OCI-LY7 (cell line): ENCODE data around the gene MAPK8IP3. TPM values are rescaled to one million over a fixed set of nuclear protein-coding genes. Genes with fewer than 3 reads are reported as not detected.

ENCODE experiments used
- BruUV-seq: library from RNA; stranded (reverse); fragments of 400-500 nt; replicated peaks from 2 replicates; lab custom pipeline; 2021; lab: Mats Ljungman, UMichigan
- CTCF ChIA-PET: fragments of 300-600 bp; sonication (Branson Sonifier 250); formaldehyde crosslinking; loops from one replicate; lab custom pipeline; 2022; ENCODE audit warnings: antibody characterized with exemption; ENCODE audit not compliant: unreplicated experiment; lab: Charles Lee
- POLR2A ChIA-PET: fragments of 300-600 bp; sonication (Branson Sonifier 250); formaldehyde crosslinking; loops from one replicate; lab custom pipeline; 2022; ENCODE audit warnings: antibody characterized with exemption; lab: Charles Lee
- DNase-seq: peaks from one replicate; pipeline ENCODE4 v3.0.0-alpha.2; 2015; ENCODE audit warnings: low spot score
- H2AFZ ChIP-seq: fragments of 200-600 bp; sonication (generic), shearing (Covaris generic); 2 replicates; pipeline ENCODE4 v1.6.1; 2014; ENCODE audit warnings: mild to moderate bottlenecking, antibody characterized with exemption, low read length, moderate library complexity
- H3K27ac ChIP-seq: fragments of 200-600 bp; sonication (generic); 2 replicates; pipeline ENCODE4 v1.5.1; 2014; ENCODE audit warnings: mixed run types, low read depth, mild to moderate bottlenecking, moderate library complexity, low read length, inconsistent platforms; ENCODE audit not compliant: poor library complexity, severe bottlenecking
- H3K36me3 ChIP-seq: fragments of 200-600 bp; sonication (generic); 2 replicates; pipeline ENCODE4 v1.6.1; 2014; ENCODE audit warnings: mild to moderate bottlenecking, antibody characterized with exemption, low read length, moderate library complexity, mixed read lengths; ENCODE audit not compliant: insufficient read depth
- H3K4me1 ChIP-seq: fragments of 200-600 bp; sonication (generic); 2 replicates; pipeline ENCODE4 v1.5.1; 2014; ENCODE audit warnings: mild to moderate bottlenecking, low read length; ENCODE audit not compliant: insufficient read depth, poor library complexity, severe bottlenecking
- H3K4me2 ChIP-seq: fragments of 200-600 bp; sonication (generic); 2 replicates; pipeline ENCODE4 v1.6.1; 2014; ENCODE audit warnings: mild to moderate bottlenecking, low read length
- H3K4me3 ChIP-seq: fragments of 200-600 bp; sonication (generic); 2 replicates; pipeline ENCODE4 v1.5.1; 2014; ENCODE audit warnings: mild to moderate bottlenecking, low read depth, low read length; ENCODE audit not compliant: poor library complexity, severe bottlenecking
- H3K79me2 ChIP-seq: fragments of 200-600 bp; sonication (generic); 2 replicates; pipeline ENCODE4 v1.6.1; 2016; ENCODE audit warnings: low read depth, mild to moderate bottlenecking, low read length, moderate library complexity, mixed read lengths; ENCODE audit not compliant: insufficient read depth
- H3K9me2 ChIP-seq: fragments of 200-600 bp; sonication (generic); 2 replicates; pipeline ENCODE4 v1.6.1; 2016; ENCODE audit warnings: mild to moderate bottlenecking, low read length, mixed read lengths; ENCODE audit not compliant: insufficient read depth
- H3K9me3 ChIP-seq: fragments of 200-600 bp; sonication (generic); 2 replicates; pipeline ENCODE4 v1.6.1; 2014; ENCODE audit warnings: mild to moderate bottlenecking, mixed run types, low read length, mixed read lengths
- H4K20me1 ChIP-seq: fragments of 200-600 bp; sonication (generic); 2 replicates; pipeline ENCODE4 v1.6.1; 2014; ENCODE audit warnings: mild to moderate bottlenecking, antibody characterized with exemption, low read length, moderate library complexity, mixed read lengths; ENCODE audit not compliant: insufficient read depth
- CTCF ChIP-seq: fragments of 200-600 bp; sonication (generic); conservative IDR thresholded peaks from 2 replicates; pipeline ENCODE4 v1.5.1; 2014; ENCODE audit warnings: mild to moderate bottlenecking, antibody characterized with exemption, low read length, moderate library complexity, mixed read lengths
- EZH2phosphoT487 ChIP-seq: fragments of 200-600 bp; sonication (generic); IDR thresholded peaks from 2 replicates; pipeline ENCODE4 v1.6.1; 2018; ENCODE audit warnings: low read depth, borderline replicate concordance, mild to moderate bottlenecking, mixed run types, antibody characterized with exemption, low read length, moderate library complexity, mixed read lengths
- intact Hi-C: fragments of 100-400 bp; cut with micrococcal nuclease; formaldehyde crosslinking; loops from one replicate; pipeline ENCODE4 v1.10.0; 2022; ENCODE audit not compliant: unreplicated experiment
- total RNA-seq, 2 experiments: library from RNA; depleted of rRNA in 1 of 2; stranded (reverse); fragments of >200 nt in 1 of 2; shearing (Covaris generic) in 1 of 2; gene quantifications; 2 replicates each; pipeline ENCODE4 v1.2.3, GENCODE V29; 2014 to 2022

The MAPK8IP3 gene
- total RNA-seq, 2 experiments from 2014 or later, result 114 to 130 TPM

- no peak overlapping the region for H2AFZ ChIP-seq
- ChIA-PET CTCF (no interaction called here), POLR2A (interaction anchor here (0.6 kb wide), 1 partner anchor 278 kb away, joined by 3 read pairs; no protein-coding TSS in a partner anchor)
- H3K4me2 ChIP-seq, result no peak overlapping the region
- H3K79me2 ChIP-seq, result no peaks in the 10 kb centered on the region
- DNase-seq, result no peak
- H4K20me1 ChIP-seq, result no peaks in the 10 kb centered on the region
- H3K27ac ChIP-seq, result no peak overlapping the region
- no peak overlapping the region for H3K4me3 ChIP-seq
- intact Hi-C loops, result no loop called here
- H3K4me1 ChIP-seq, result no peaks in the 10 kb centered on the region
- no peaks in the 10 kb centered on the region for H3K9me3 ChIP-seq
- H3K36me3 ChIP-seq, result peaks cover 50% of the 10 kb centered on the region
- H3K9me2 ChIP-seq, result no peaks in the 10 kb centered on the region
- BruUV-seq, result no TSS peak
- no peak for TF ChIP-seq CTCF
- no peak for TF ChIP-seq EZH2phosphoT487
Measured at GRCh38 chr16:1751946-1752345, 46.0 kb downstream of the MAPK8IP3 start.

DNA sequence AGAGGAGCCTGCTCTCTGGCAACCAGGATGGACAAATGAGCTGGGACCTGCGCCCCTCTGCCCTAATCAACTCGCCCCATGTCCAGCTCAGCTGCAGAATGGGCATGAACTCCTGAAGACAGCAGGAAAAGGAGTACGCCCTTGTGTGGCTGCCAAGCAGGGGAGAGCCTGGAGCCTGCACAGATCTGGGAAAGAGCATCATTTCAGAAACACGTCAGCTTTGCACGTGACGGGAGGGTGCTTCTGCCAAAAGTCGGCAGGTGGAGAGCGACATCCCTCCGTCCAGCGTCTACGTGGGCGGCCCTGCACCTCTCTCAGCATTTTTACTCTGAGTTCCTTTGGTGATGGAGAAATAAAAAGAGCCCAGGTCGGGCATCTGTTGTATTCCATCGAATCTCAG lies 46.9 kb downstream of the MAPK8IP3 start:
- no peaks in the 10 kb centered on the region for H3K9me2 ChIP-seq
- TF ChIP-seq EZH2phosphoT487 (no peak), CTCF (no peak)
- no peak overlapping the region for H3K27ac ChIP-seq
- intact Hi-C loops, result no loop called here
- DNase-seq, result no peak
- H4K20me1 ChIP-seq, result no peaks in the 10 kb centered on the region
- CTCF ChIA-PET, result no interaction called here
- POLR2A ChIA-PET, result no interaction called here
- no peaks in the 10 kb centered on the region for H3K79me2 ChIP-seq
- no peaks in the 10 kb centered on the region for H3K4me1 ChIP-seq
- H2AFZ ChIP-seq, result no peak overlapping the region
- H3K4me2 ChIP-seq, result no peak overlapping the region
- BruUV-seq, result no TSS peak
- no peaks in the 10 kb centered on the region for H3K9me3 ChIP-seq
- H3K36me3 ChIP-seq, result peaks cover 43% of the 10 kb centered on the region
- no peak overlapping the region for H3K4me3 ChIP-seq

GRCh38 chr16:1754204-1754603 lies 48.2 kb downstream of the MAPK8IP3 start:
- Histone ChIP-seq H3K4me1 (no peaks in the 10 kb centered on the region), H3K4me3 (no peak overlapping the region), H3K27ac (no peak overlapping the region), H3K4me2 (no peak overlapping the region), H2AFZ (no peak overlapping the region), H3K9me3 (no peaks in the 10 kb centered on the region), H3K36me3 (peaks cover 32% of the 10 kb centered on the region), H3K9me2 (no peaks in the 10 kb centered on the region), H4K20me1 (no peaks in the 10 kb centered on the region), H3K79me2 (no peaks in the 10 kb centered on the region)
- TF ChIP-seq CTCF (no peak), EZH2phosphoT487 (no peak)
- CTCF ChIA-PET, result no interaction called here
- POLR2A ChIA-PET, result interaction anchor here (0.7 kb wide), 1 partner anchor 396 kb away, joined by 5 read pairs; no protein-coding TSS in a partner anchor
- BruUV-seq, result no TSS peak
- no peak for DNase-seq
- intact Hi-C loops, result no loop called here
